Measurements from ENCODE around the gene C17orf107.
A peak's percentile ranks its signal among the peaks of the same experiment; 100 is the strongest.
"Not testable (repeated sequence)": the region's sequence is repeated elsewhere in the genome, so short reads cannot be mapped to it uniquely, and the experiment has no call there.

The C17orf107 gene

GRCh38 chr17:4901108-4901647 is 1.8 kb downstream of the C17orf107 start:
- DNase-seq, result no peak
- Histone ChIP-seq H3K36me3 (replicated peaks) (peaks cover 3% of the 10 kb centered on the region), H3K27me3 (replicated peaks) (no peaks in the 10 kb centered on the region), H3K4me3 (ENCODE audit: low read depth, low read length) (peak overlapping the region; percentile 57), H3K27ac (no peak overlapping the region)
- no peak for TF ChIP-seq CTCF (IDR thresholded peaks at IDR 0.05; ENCODE audit: low read depth, low read length, missing control alignments)
- in situ Hi-C loops (cut with HindIII; ENCODE audit: low pct_ligation_motif_present, low sequenced_read_pairs), result no loop called here

GRCh38 chr17:4901648-4902344 is 2.5 kb downstream of the C17orf107 start:
- Histone ChIP-seq H3K36me3 (replicated peaks) (no peaks in the 10 kb centered on the region), H3K27me3 (replicated peaks) (no peaks in the 10 kb centered on the region), H3K27ac (no peak overlapping the region), H3K4me3 (ENCODE audit: low read depth, low read length) (no peak overlapping the region)
- in situ Hi-C loops (cut with HindIII; ENCODE audit: low pct_ligation_motif_present, low sequenced_read_pairs), result no loop called here
- no peak for TF ChIP-seq CTCF (IDR thresholded peaks at IDR 0.05; ENCODE audit: low read depth, low read length, missing control alignments)
- DNase-seq, result peak; percentile 22

GRCh38 chr17:4902540-4902939 is 3.2 kb downstream of the C17orf107 start:
- in situ Hi-C loops (cut with HindIII; ENCODE audit: low pct_ligation_motif_present, low sequenced_read_pairs), result no loop called here
- Histone ChIP-seq H3K36me3 (replicated peaks) (no peaks in the 10 kb centered on the region), H3K4me3 (ENCODE audit: low read depth, low read length) (no peak overlapping the region), H3K27ac (no peak overlapping the region), H3K27me3 (replicated peaks) (no peaks in the 10 kb centered on the region)
- no peak for DNase-seq
- TF ChIP-seq CTCF (IDR thresholded peaks at IDR 0.05; ENCODE audit: low read depth, low read length, missing control alignments), result no peak

GRCh38 chr17:4903051-4903818 is 3.9 kb downstream of the C17orf107 start, which contains the start of gene CHRNE:
Gene CHRNE (minus strand): TSS chr17:4903098. CDS start chr17:4903063, 35 bp downstream.
- Histone ChIP-seq H3K4me3 (ENCODE audit: low read depth, low read length) (no peak within 1 kb of the TSS), H3K36me3 (replicated peaks) (no peaks in the 10 kb centered on the region), H3K27ac (no peak within 1 kb of the TSS), H3K27me3 (replicated peaks) (no peaks in the 10 kb centered on the region)
- TF ChIP-seq CTCF (IDR thresholded peaks at IDR 0.05; ENCODE audit: low read depth, low read length, missing control alignments), result peak; percentile 86
- in situ Hi-C loops (cut with HindIII; ENCODE audit: low pct_ligation_motif_present, low sequenced_read_pairs), result no loop called here
- DNase-seq, result peak; percentile 76

GRCh38 chr17:4906642-4907041 is 7.3 kb downstream of the C17orf107 start:
- in situ Hi-C loops (cut with HindIII; ENCODE audit: low pct_ligation_motif_present, low sequenced_read_pairs); H3K27ac ChIP-seq; H3K4me3 ChIP-seq (ENCODE audit: low read depth, low read length); DNase-seq; H3K36me3 ChIP-seq (replicated peaks); H3K27me3 ChIP-seq (replicated peaks): not testable (repeated sequence)

GRCh38 chr17:4908301-4908700 is 9.0 kb downstream of the C17orf107 start:
- H3K36me3 ChIP-seq (replicated peaks), result no peaks in the 10 kb centered on the region
- no peak overlapping the region for H3K27ac ChIP-seq
- H3K27me3 ChIP-seq (replicated peaks), result no peaks in the 10 kb centered on the region
- in situ Hi-C loops (cut with HindIII; ENCODE audit: low pct_ligation_motif_present, low sequenced_read_pairs), result no loop called here
- DNase-seq, result no peak
- no peak for TF ChIP-seq CTCF (IDR thresholded peaks at IDR 0.05; ENCODE audit: low read depth, low read length, missing control alignments)
- no peak overlapping the region for H3K4me3 ChIP-seq (ENCODE audit: low read depth, low read length)

Data from brain microvascular endothelial cell (primary cell).